GM12873 (cell line): ENCODE measurements around the gene ASB10.

Experiments
- TF ChIP-seq, protein P1 (sequence below): IDR thresholded peaks from 2 replicates; pipeline ENCODE4 v1.5.1; 2012; ENCODE audit warnings: low read depth, mild to moderate bottlenecking, moderate library complexity, low read length, control low read depth; ENCODE audit not compliant: insufficient read depth; ENCODE audit errors: missing control alignments

The ASB10 gene

DNA sequence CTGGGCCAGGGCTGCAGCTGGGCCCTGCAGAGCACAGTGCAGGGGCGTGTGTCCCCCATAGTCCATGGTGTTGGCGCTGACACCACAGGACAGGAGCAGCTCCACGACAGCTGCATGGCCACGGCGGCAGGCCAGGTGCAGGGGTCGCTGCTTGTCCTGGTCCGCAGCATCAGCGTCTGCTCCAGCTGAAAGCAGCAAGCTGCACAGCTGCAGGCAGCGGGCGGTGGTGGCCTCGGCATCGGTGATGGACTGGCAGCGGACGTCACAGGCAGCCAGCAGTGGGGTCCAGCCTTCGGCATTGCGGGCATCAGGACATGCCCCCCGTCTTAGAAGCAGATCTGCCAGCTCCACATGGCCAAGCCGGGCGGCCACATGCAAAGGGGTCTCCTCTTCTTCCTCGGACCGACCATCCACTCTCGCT, 6.0 kb downstream of the ASB10 start:
- TF ChIP-seq, protein P1, sequence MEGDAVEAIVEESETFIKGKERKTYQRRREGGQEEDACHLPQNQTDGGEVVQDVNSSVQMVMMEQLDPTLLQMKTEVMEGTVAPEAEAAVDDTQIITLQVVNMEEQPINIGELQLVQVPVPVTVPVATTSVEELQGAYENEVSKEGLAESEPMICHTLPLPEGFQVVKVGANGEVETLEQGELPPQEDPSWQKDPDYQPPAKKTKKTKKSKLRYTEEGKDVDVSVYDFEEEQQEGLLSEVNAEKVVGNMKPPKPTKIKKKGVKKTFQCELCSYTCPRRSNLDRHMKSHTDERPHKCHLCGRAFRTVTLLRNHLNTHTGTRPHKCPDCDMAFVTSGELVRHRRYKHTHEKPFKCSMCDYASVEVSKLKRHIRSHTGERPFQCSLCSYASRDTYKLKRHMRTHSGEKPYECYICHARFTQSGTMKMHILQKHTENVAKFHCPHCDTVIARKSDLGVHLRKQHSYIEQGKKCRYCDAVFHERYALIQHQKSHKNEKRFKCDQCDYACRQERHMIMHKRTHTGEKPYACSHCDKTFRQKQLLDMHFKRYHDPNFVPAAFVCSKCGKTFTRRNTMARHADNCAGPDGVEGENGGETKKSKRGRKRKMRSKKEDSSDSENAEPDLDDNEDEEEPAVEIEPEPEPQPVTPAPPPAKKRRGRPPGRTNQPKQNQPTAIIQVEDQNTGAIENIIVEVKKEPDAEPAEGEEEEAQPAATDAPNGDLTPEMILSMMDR: no peak

DNA sequence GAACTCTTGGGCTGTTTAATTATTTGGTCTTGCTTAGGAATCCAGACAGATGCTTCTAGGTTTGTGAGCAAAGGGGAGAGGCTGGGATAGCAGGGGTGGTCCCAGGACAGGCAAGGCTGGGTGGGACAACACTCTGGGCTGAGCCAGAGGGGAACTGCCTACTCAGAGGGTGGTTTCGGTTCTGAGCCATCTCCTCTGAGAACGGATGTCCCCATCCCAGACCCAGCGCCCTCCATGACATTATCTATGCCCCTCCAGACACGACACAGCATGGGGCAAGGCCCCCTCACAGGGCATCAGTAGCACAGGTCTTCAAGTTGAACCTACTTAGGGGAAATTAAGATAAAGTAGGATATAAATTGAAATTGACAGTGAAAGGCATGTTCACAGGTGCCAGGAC, 7.1 kb downstream of the ASB10 start:
- TF ChIP-seq, protein P1: no peak

GRCh38 chr7:151179287-151179860, 7.7 kb downstream of the ASB10 start:
- TF ChIP-seq, protein P1: no peak

- TF ChIP-seq, protein P1: no peak
Measured at GRCh38 chr7:151178831-151179230, 8.2 kb downstream of the ASB10 start.

DNA sequence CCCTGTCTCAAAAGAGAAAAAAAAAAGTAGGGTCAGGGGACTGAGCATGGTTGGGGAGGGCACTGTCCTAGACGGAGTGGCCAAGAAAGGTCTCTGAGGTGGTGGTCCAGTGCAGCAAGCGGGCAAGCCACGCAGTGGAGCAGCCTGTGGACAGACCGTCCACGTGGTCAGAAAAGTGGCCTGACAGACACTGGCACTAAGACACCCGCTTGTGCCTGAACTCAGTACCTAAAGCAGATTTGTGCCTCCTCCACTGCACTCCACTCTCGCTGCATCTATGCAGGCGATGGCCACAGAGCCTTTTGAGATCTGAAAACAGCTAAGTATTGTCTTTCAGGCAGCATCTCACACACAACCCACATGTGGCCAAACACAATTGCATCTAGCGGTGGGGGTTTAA, 8.8 kb downstream of the ASB10 start:
- TF ChIP-seq, protein P1: no peak

GRCh38 chr7:151177310-151177709, 9.7 kb downstream of the ASB10 start:
- TF ChIP-seq, protein P1: no peak

- TF ChIP-seq, protein P1: no peak
Measured at GRCh38 chr7:151176401-151176800, 10.6 kb downstream of the ASB10 start.
